WTC11 (cell line): ENCODE results near the gene EYS. TPM values are rescaled to one million over a fixed set of nuclear protein-coding genes. Genes with fewer than 3 reads are reported as not detected.

Experiments
- ATAC-seq: fragments of 200-7000 bp; cut with Tn5 transposase; 2 replicates; pipeline ENCODE4 v1.10.0; 2021; ENCODE audit warnings: mild to moderate bottlenecking, moderate library complexity
- CTCF ChIA-PET: fragments of 300-600 bp; sonication (Branson Sonifier 250); formaldehyde crosslinking; loops from one replicate; lab custom pipeline; 2021; ENCODE audit warnings: antibody characterized with exemption; lab: Charles Lee
- POLR2A ChIA-PET: fragments of 350-600 bp; sonication (Branson Sonifier 250); formaldehyde crosslinking; loops from one replicate; lab custom pipeline; 2021; ENCODE audit warnings: antibody characterized with exemption; lab: Charles Lee
- DNase-seq: peaks from one replicate; pipeline ENCODE4 v3.0.0; 2021; ENCODE audit warnings: low spot score
- H3K27ac Mint-ChIP-seq: 2 replicates; pipeline ENCODE4 v1.8.0; 2021; ENCODE audit warnings: mixed read lengths
- H3K27me3 Mint-ChIP-seq: 2 replicates; pipeline ENCODE4 v1.8.0; 2021; ENCODE audit warnings: low read depth, mild to moderate bottlenecking, moderate library complexity, mixed read lengths
- H3K36me3 Mint-ChIP-seq: 2 replicates; pipeline ENCODE4 v1.8.0; 2021; ENCODE audit warnings: mixed read lengths
- H3K4me1 Mint-ChIP-seq: 2 replicates; pipeline ENCODE4 v1.8.0; 2022; ENCODE audit warnings: mixed read lengths
- H3K4me3 Mint-ChIP-seq: 2 replicates; pipeline ENCODE4 v1.8.0; 2021; ENCODE audit warnings: mild to moderate bottlenecking, moderate library complexity, mixed read lengths
- H3K9me3 Mint-ChIP-seq: 2 replicates; pipeline ENCODE4 v1.8.0; 2021; ENCODE audit warnings: mixed read lengths
- AR ChIP-seq: fragments of 250-450 bp; sonication (Bioruptor Pico); IDR thresholded peaks from 2 replicates; pipeline ENCODE4 v1.9.0; 2021; ENCODE audit warnings: mild to moderate bottlenecking
- ATF6 ChIP-seq: sonication (generic); formaldehyde crosslinking; IDR thresholded peaks from 2 replicates; pipeline ENCODE4 v1.8.1; 2023; ENCODE audit warnings: mild to moderate bottlenecking, missing genetic modification reagents
- CBFB ChIP-seq: sonication (generic); formaldehyde crosslinking; IDR thresholded peaks from 2 replicates; pipeline ENCODE4 v1.8.1; 2022; ENCODE audit warnings: mild to moderate bottlenecking, low read depth, missing genetic modification reagents
- ESRRA ChIP-seq: sonication (generic); formaldehyde crosslinking; IDR thresholded peaks from 2 replicates; pipeline ENCODE4 v1.8.1; 2022; ENCODE audit warnings: mild to moderate bottlenecking, missing genetic modification reagents, borderline replicate concordance
- GRHL2 ChIP-seq: fragments of 250-450 bp; sonication (Bioruptor Pico); IDR thresholded peaks from 2 replicates; pipeline ENCODE4 v1.8.0; 2022; ENCODE audit warnings: mild to moderate bottlenecking, moderate library complexity; ENCODE audit not compliant: insufficient replicate concordance, severe bottlenecking
- GTF2I ChIP-seq: fragments of 250-450 bp; sonication (Bioruptor Pico); conservative IDR thresholded peaks from 2 replicates; pipeline ENCODE4 v1.4.0; 2021; ENCODE audit warnings: mild to moderate bottlenecking
- HMGXB4 ChIP-seq: sonication (generic); formaldehyde crosslinking; IDR thresholded peaks from 2 replicates; pipeline ENCODE4 v1.8.1; 2023; ENCODE audit warnings: mild to moderate bottlenecking, moderate library complexity, missing genetic modification reagents
- IRF1 ChIP-seq: sonication (generic); formaldehyde crosslinking; IDR thresholded peaks from 2 replicates; pipeline ENCODE4 v1.8.0; 2023; ENCODE audit warnings: missing genetic modification reagents
- KAT7 ChIP-seq: sonication (generic); formaldehyde crosslinking; IDR thresholded peaks from 2 replicates; pipeline ENCODE4 v1.8.1; 2023; ENCODE audit warnings: missing genetic modification reagents, mild to moderate bottlenecking, borderline replicate concordance
- MXD4 ChIP-seq: fragments of 250-450 bp; sonication (Bioruptor Pico); IDR thresholded peaks from 2 replicates; pipeline ENCODE4 v1.8.0; 2021; ENCODE audit warnings: mild to moderate bottlenecking, moderate library complexity, borderline replicate concordance
- NFATC4 ChIP-seq: fragments of 250-450 bp; sonication (Bioruptor Pico); IDR thresholded peaks from 2 replicates; pipeline ENCODE4 v1.9.0; 2021; ENCODE audit warnings: mild to moderate bottlenecking
- NR2C2 ChIP-seq: sonication (generic); formaldehyde crosslinking; IDR thresholded peaks from 2 replicates; pipeline ENCODE4 v1.8.0; 2022; ENCODE audit warnings: mild to moderate bottlenecking, missing genetic modification reagents
- OVOL2 ChIP-seq: fragments of 250-450 bp; sonication (Bioruptor Pico); IDR thresholded peaks from 2 replicates; pipeline ENCODE4 v1.9.0; 2021; ENCODE audit warnings: mild to moderate bottlenecking, borderline replicate concordance
- PRRX2 ChIP-seq: fragments of 250-450 bp; sonication (Bioruptor Pico); IDR thresholded peaks from 2 replicates; pipeline ENCODE4 v1.8.0; 2021; ENCODE audit warnings: mild to moderate bottlenecking
- ZMAT4 ChIP-seq: fragments of 250-450 bp; sonication (Bioruptor Pico); IDR thresholded peaks from 2 replicates; pipeline ENCODE4 v1.9.0; 2021; ENCODE audit warnings: mild to moderate bottlenecking
- ZNF121 ChIP-seq: sonication (generic); formaldehyde crosslinking; IDR thresholded peaks from 2 replicates; pipeline ENCODE4 v1.8.0; 2023; ENCODE audit warnings: missing genetic modification reagents
- ZNF425 ChIP-seq: fragments of 250-450 bp; sonication (Bioruptor Pico); conservative IDR thresholded peaks from 2 replicates; pipeline ENCODE4 v1.9.0; 2021; ENCODE audit warnings: mild to moderate bottlenecking
- ZNF512 ChIP-seq: sonication (generic); formaldehyde crosslinking; IDR thresholded peaks from 2 replicates; pipeline ENCODE4 v1.8.1; 2022; ENCODE audit warnings: missing genetic modification reagents, borderline replicate concordance
- ZNF671 ChIP-seq: fragments of 250-450 bp; sonication (Bioruptor Pico); IDR thresholded peaks from 2 replicates; pipeline ENCODE4 v1.8.0; 2021; ENCODE audit warnings: mild to moderate bottlenecking
- ZSCAN18 ChIP-seq: fragments of 250-450 bp; sonication (Bioruptor Pico); IDR thresholded peaks from 2 replicates; pipeline ENCODE4 v2.1.2; 2022; ENCODE audit warnings: mild to moderate bottlenecking, moderate library complexity
- total RNA-seq: library from RNA; stranded (reverse); gene quantifications from 3 replicates; pipeline ENCODE4 v1.2.3, GENCODE V29; 2021

EYS gene
- total RNA-seq, 1 experiment from 2014 or later = not detected

- DNase-seq = no peak
- TF ChIP-seq MXD4 (CRISPR knock-in tag) (no peak), ATF6 (CRISPR knock-in tag) (no peak), ESRRA (CRISPR knock-in tag) (no peak), KAT7 (CRISPR knock-in tag) (no peak), CBFB (CRISPR knock-in tag) (no peak), GTF2I (CRISPR knock-in tag) (no peak), ZNF121 (CRISPR knock-in tag) (no peak), OVOL2 (no peak), ZNF671 (CRISPR knock-in tag) (no peak), ZNF425 (CRISPR knock-in tag) (no peak)
- H3K4me1 Mint-ChIP-seq = no peaks in the 10 kb centered on the region
- ATAC-seq = no peak
- ChIA-PET CTCF (no interaction called here), POLR2A (no interaction called here)
- H3K27ac Mint-ChIP-seq = no peak overlapping the region
- H3K4me3 Mint-ChIP-seq = no peak overlapping the region
- H3K36me3 Mint-ChIP-seq = peaks cover 22% of the 10 kb centered on the region
- peaks cover 47% of the 10 kb centered on the region for H3K9me3 Mint-ChIP-seq
- H3K27me3 Mint-ChIP-seq = no peaks in the 10 kb centered on the region
Observed at GRCh38 chr6:65116326-65116725, 590.7 kb downstream of the EYS start.

- Mint-ChIP-seq H3K4me1 (no peaks in the 10 kb centered on the region), H3K36me3 (peaks cover 15% of the 10 kb centered on the region), H3K4me3 (no peak overlapping the region), H3K27ac (no peak overlapping the region), H3K9me3 (peaks cover 48% of the 10 kb centered on the region), H3K27me3 (no peaks in the 10 kb centered on the region; the same call in 1 of the 2 replicates)
- ATAC-seq (no peak), DNase-seq (no peak)
- POLR2A ChIA-PET = no interaction called here
- CTCF ChIA-PET = no interaction called here
- TF ChIP-seq HMGXB4 (CRISPR knock-in tag) (no peak), ZNF512 (no peak), AR (CRISPR knock-in tag) (no peak), ZMAT4 (no peak), PRRX2 (CRISPR knock-in tag) (no peak), GRHL2 (CRISPR knock-in tag) (no peak), IRF1 (CRISPR knock-in tag) (no peak), ZSCAN18 (CRISPR knock-in tag) (no peak), NR2C2 (CRISPR knock-in tag) (no peak), NFATC4 (CRISPR knock-in tag) (no peak), ZNF425 (CRISPR knock-in tag) (no peak)
Observed at GRCh38 chr6:65113581-65113980, 593.4 kb downstream of the EYS start.
